Posterior cingulate gyrus (tissue), 11 donors: Measurements from ENCODE around the gene TAF6.

Source experiments
- DNase-seq, 10 donors: peaks; one replicate each; pipeline versions ENCODE4 v3.0.0 to v3.0.0-alpha.2; 2020 to 2021; ENCODE audit warnings: mixed read lengths in 3 of 10
- intact Hi-C: fragments of 100-400 bp; cut with DNase I; formaldehyde crosslinking; loops from one replicate; pipeline ENCODE4 v1.15.1; 2023

TAF6 gene

DNA sequence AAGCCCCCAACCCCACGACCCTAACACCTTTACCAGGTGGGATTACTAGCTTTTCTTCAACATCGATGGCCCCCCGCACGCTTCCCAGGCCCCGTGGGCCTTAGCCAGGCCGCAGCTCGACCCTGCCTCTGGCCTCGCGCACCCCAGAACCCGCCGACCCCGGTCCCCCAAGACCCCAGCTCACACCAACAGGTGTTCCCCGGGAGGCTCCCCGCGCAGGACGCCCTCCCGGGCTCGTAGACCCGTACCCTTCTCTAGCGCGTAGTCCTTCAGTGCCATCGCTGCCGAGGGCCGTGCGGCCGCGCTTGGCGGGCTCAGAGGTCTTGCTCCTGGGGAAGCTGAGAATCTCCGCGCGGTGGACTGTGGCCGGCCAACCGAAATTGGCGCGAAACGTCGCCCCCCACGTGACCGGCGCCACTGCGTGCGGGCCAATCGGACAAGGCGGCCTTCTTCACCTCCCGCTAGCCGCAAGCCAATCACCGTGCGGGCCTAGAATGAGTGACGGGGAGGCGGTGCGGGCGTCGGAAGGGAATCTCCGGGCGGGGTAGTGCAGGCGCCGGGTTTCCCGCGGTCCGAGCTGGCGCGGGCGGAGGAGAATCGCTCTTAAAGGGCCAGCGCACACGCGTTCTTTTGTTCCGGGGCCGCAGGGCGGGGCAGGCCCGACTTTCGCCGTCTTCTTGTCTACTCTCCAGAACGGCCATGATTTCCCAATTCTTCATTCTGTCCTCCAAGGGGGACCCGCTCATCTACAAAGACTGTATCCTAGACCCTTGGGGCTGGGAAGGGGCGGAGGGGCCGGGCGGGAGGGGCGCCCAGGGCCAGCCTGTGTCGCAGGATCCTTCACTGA is 17.9 kb downstream of the TAF6 start, which contains the start of the genes AP4M1 and MCM7:
Gene AP4M1, plus strand, starts transcription at position 628 of the 847 bp plus-strand sequence. Its CDS starts 72 bp downstream, at position 700.
Gene MCM7, minus strand, starts transcription at position 382 of the 847 bp plus-strand sequence. Its CDS starts 103 bp downstream, at position 279.
- intact Hi-C loops = loop anchor here (1.0 to 2.0 kb wide), 2 partner anchors 18 to 26 kb away; partner anchors contain the start of genes CNPY4, MBLAC1 and TAF6
- peak; percentile 99 to 100 (median 100) for DNase-seq

DNA sequence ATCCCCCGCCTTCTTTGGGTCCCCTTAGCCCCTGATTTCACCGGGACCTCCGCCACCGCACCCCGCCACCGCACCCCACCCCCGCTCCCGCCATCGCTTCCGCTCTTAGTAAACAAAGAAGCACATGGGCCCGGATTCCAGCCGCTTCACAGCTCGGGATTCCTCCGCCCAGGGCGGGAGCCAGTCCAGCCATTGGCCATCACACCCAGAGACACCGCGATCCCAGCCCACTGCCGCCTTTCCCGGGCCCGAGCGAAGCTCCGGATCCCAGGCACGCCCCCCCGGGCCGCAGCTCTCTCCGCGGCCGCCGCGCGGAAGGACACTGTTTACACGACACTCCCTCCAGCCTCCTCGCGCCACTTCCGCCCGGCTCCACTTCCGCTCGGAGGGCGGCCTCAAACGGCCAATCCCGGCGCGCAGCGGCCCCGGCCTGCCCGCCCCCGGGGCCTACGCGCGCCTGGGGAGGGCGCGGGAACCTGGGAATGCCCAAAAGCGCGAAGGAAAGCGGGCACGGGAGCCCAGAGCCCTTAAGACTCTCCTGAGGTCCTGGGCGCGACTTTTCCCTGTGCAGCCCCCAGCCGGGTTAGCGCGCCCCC is 18.6 kb downstream of the TAF6 start:
- intact Hi-C loops = loop anchor here (1.0 to 2.0 kb wide), 3 partner anchors 11 to 26 kb away; partner anchors contain the start of genes CNPY4, MBLAC1 and TAF6
- peak; percentile 79 to 98 (median 88) for DNase-seq

DNA sequence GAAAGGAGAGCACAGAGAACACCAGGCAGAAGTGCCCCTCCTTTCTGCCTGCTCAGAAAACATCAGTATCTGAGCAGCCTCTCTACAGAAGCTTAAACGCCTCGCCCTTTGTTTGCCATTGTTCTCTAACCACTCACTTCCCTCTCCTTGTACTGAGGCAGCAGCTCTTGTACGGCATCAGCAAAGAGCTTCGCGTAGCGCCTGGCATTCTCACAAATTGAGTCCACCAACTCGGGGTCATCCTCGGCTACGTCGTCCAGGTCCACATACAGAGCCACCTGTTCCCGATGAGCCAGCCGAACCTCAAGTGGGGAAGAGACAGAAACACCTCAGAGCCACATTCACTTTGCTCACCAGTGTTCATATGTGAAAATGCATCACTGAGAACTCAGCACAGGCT is 19.7 kb downstream of the TAF6 start:
- intact Hi-C loops = no loop called here
- DNase-seq = no peak

- no peak for DNase-seq
- intact Hi-C loops = no loop called here
Measured at GRCh38 chr7:100098913-100099312, 20.2 kb downstream of the TAF6 start.

DNA sequence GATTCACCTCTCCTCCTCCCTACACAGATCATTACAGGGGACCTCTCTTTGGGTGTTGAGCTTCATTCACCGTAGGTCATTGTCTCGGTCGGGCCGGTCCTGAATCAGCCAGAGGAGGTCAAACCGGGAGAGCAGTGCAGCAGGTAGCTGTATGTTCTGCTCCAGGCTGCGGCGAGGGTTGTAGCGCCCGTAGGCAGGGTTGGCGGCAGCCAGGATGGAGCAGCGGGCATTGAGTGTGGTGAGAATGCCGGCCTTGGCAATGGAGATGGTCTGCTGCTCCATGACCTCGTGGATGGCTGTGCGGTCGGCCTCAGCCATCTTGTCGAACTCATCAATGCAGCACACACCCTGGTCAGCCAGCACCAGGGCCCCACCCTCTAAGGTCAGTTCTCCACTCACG is 23.5 kb downstream of the TAF6 start:
- intact Hi-C loops = no loop called here

GRCh38 chr7:100095289-100095688 is 23.9 kb downstream of the TAF6 start:
- intact Hi-C loops = no loop called here
- DNase-seq = peak in 1 of 10 donors; percentile 74

More for the DNA sequence above, 23.5 kb downstream of the TAF6 start:
- DNase-seq = peak in 1 of 10 donors; percentile 72

GRCh38 chr7:100093925-100094486 is 25.2 kb downstream of the TAF6 start:
- peak in 1 of 10 donors; percentile 59 for DNase-seq
- intact Hi-C loops = no loop called here

GRCh38 chr7:100093498-100093897 is 25.7 kb downstream of the TAF6 start:
- peak in 1 of 10 donors; percentile 41 for DNase-seq
- intact Hi-C loops = no loop called here

DNA sequence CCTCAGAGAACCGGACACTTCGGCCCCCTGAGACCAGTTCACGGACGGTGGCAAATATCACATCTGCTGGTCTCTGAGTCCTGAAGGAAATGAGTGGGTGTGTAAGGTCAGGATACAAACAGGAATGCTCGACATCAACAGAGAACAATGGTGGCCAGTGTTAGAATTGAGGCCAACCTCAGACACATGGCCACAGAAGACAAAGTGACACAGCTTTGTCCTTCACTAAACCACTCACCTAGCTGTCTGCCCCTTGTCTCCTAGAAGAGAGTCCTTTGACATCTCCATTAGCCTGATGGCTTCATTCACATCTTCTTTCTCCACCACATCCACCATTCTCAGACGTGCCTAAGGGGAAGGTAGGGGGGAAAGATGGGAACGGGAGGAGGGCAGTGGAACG is 26.1 kb downstream of the TAF6 start:
- intact Hi-C loops = no loop called here
- DNase-seq = no peak

GRCh38 chr7:100091411-100092181 is 27.6 kb downstream of the TAF6 start:
- DNase-seq = peak in 1 of 10 donors; percentile 74
- intact Hi-C loops = no loop called here

GRCh38 chr7:100090527-100091410 is 28.4 kb downstream of the TAF6 start:
- intact Hi-C loops = no loop called here

GRCh38 chr7:100089458-100090196 is 29.5 kb downstream of the TAF6 start:
- intact Hi-C loops = loop anchor here (1.0 kb wide), 1 partner anchor 11 kb away; no protein-coding TSS in a partner anchor
- DNase-seq = no peak

More at GRCh38 chr7:100090527-100091410, 28.4 kb downstream of the TAF6 start:
- peak in 1 of 10 donors; percentile 44 for DNase-seq

DNA sequence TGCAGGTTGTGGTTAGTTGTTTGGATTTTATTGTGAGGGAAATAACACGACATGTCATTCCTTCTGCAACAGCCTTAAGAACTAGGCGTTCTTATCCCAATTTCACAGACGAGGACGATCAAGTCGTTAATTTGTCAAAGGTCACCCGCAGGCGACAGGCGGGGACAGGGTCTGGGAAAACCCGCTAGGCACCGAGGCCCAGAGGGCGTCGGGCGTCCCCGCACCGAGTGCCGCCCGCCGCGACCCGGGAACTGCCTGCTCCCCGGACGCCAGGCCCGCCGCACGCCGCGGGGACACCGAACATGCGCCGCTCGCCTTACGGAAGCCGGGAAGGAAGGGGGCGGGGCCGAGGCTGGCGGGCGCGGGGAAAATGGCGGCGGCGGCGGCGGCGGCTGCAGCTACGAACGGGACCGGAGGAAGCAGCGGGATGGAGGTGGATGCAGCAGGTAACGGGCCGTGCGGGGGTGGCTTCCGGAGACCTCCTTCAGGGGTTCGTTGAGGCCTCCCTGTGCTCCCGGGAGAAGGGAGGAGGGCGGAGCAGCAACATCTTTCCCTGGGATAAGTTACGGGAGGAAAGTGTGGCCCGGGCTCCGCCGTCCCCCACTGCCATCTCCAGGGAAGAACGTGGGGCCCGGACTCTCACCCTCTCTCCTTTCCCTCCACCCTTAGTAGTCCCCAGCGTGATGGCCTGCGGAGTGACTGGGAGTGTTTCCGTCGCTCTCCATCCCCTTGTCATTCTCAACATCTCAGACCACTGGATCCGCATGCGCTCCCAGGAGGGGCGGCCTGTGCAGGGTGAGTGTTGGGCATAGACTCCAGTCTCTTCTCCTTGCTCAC is 30.3 kb downstream of the TAF6 start, which contains the start of gene COPS6:
Gene COPS6, plus strand, starts transcription at position 349 of the 837 bp plus-strand sequence. Its CDS starts 22 bp downstream, at position 371.
- intact Hi-C loops = loop anchor here (1.0 kb wide), 1 partner anchor 11 kb away; no protein-coding TSS in a partner anchor

DNA sequence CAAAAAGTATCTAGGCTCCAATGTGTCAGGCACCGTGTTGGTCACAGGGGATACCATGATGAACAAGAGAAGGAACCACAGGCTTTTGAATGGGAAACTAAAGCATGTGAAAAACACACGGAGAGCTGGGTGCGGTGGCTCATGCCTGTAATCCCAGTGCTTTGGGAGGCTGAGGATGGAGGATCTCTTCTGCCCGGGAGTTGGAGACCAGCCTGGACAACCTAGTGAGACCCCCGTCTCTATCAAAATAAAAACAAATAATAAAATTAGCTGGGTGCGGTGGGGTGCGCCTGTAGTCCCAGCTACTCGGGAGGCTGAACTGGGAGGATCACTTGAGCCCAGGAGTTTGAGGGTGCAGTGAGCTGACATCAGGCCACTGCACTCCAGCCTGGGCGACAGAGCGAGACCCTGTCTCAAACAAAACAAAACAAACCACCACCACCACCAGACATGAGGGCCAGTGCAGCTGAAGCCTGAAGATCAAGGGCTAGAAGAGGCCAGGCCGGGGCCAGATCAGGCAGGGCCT is 31.0 kb downstream of the TAF6 start:
- peak in 1 of 10 donors; percentile 26 for DNase-seq
- intact Hi-C loops = no loop called here

More for the DNA sequence above, 30.3 kb downstream of the TAF6 start, which contains the start of gene COPS6:
- DNase-seq = peak; percentile 72 to 97 (median 81)

- peak in 1 of 10 donors; percentile 14 for DNase-seq
- intact Hi-C loops = no loop called here
Measured at GRCh38 chr7:100087055-100087750, 32.0 kb downstream of the TAF6 start.

DNA sequence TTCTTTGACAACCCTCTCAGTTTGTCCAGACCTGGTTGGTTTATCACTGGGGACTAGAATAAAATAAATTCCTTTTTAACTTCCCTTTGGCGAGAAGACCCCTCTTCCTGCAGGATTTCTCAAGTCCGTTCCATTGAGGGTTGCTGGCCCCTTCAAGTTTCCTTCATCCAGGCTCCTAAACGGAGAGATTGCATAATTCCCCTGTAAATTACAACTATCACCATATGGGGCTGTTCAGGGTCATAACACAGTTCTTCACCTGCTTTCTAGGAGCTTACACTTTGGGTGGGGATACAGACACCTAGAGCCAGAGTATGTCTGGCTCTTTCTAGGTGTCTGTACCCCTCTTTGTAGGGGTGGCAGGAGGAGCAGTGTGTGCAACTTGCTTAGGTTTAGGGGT is 33.6 kb downstream of the TAF6 start:
- DNase-seq = no peak
- intact Hi-C loops = no loop called here
